Measurements from ENCODE around the gene GLB1L3.

DNA sequence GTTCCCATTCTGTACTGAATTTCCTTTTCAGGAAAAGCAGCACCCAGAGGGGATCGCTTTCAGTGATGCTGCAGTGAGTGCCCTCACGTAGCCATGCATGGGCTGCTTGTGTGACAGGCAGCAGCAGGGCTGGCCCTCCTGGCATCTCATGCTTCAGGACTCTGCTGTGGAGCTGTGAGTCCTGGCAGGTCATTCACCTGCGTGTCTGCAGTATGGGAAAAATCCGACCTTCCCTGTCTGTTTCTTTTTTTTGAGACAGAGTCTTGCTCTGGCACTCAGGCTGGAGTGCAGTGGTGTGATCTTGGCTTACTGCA is 69.0 kb downstream of the GLB1L3 start:
- TF ChIP-seq, protein P1, sequence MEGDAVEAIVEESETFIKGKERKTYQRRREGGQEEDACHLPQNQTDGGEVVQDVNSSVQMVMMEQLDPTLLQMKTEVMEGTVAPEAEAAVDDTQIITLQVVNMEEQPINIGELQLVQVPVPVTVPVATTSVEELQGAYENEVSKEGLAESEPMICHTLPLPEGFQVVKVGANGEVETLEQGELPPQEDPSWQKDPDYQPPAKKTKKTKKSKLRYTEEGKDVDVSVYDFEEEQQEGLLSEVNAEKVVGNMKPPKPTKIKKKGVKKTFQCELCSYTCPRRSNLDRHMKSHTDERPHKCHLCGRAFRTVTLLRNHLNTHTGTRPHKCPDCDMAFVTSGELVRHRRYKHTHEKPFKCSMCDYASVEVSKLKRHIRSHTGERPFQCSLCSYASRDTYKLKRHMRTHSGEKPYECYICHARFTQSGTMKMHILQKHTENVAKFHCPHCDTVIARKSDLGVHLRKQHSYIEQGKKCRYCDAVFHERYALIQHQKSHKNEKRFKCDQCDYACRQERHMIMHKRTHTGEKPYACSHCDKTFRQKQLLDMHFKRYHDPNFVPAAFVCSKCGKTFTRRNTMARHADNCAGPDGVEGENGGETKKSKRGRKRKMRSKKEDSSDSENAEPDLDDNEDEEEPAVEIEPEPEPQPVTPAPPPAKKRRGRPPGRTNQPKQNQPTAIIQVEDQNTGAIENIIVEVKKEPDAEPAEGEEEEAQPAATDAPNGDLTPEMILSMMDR (IDR thresholded peaks at IDR 0.05): no peak
- no peak for TF ChIP-seq POLR2A (IDR thresholded peaks at IDR 0.05)
